HG02623 (cell line): Measurements from ENCODE around the gene DLGAP1.
"Not testable (repeated sequence)": the region's sequence is repeated elsewhere in the genome, so short reads cannot be mapped to it uniquely, and the experiment has no call there.

Experiments
- ATAC-seq: cut with Tn5 transposase; IDR thresholded peaks from one replicate; pipeline ENCODE4 v1.9.1; 2021; ENCODE audit warnings: moderate library complexity; ENCODE audit not compliant: unreplicated experiment

Gene DLGAP1

DNA sequence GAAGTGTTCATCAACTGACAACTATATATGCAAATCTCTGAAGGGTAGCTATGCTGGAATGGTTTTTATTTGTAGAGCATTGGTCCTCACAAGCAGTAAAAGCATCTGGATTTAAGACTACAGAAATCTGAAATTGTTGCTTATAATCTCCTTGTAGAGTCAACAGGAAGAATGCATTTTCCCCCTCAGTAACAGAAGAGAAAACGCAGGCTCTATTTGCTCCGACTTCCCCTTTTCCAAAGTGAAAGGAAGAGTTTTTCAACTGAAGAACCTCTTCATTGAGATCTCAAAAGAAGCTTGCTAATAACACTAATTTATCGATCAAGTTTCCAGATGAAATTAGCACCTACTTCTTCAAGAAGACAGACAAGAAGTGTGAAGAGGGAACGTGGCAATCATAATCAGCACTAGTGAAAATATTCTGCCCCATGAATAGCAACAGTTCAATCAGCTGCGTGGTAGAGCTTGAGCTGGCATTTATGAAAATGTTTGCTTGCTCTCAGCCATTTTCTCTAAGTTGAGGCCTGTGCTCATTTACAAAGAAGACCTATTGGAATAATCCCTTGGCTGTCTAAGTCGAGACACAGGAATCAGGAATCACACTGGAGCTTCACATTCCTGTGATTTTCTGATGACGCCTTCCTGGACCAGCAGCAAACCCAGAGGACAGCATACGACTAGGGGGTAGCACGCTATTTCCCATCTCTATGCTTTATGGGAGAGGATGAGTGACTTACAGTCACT lies 961.4 kb downstream of the DLGAP1 start:
- ATAC-seq: no peak

GRCh38 chr18:3492721-3493120 lies 962.4 kb downstream of the DLGAP1 start:
- ATAC-seq: no peak

GRCh38 chr18:3491981-3492555 lies 963.0 kb downstream of the DLGAP1 start:
- ATAC-seq: no peak

DNA sequence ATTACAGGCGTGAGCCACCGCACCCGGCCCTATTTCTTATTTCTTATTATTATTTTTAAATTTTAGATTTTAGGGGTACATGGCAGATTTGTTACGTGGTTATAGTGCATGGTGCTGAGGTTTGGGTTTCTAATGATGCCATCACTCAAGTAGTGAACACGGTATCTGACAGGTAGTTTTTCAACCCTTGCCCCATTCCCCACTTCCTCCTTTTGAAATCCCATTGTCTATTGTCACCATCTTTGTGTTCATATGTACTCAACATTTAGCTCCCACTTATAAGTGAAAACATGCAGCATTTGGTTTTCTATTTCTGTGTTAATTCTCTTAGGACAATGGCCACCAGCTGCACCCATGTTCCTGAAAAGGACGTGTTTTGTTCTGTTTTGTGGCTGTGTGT lies 965.6 kb downstream of the DLGAP1 start:
- no peak for ATAC-seq

- no peak for ATAC-seq
Observed at GRCh38 chr18:3486512-3486911, 968.6 kb downstream of the DLGAP1 start.

DNA sequence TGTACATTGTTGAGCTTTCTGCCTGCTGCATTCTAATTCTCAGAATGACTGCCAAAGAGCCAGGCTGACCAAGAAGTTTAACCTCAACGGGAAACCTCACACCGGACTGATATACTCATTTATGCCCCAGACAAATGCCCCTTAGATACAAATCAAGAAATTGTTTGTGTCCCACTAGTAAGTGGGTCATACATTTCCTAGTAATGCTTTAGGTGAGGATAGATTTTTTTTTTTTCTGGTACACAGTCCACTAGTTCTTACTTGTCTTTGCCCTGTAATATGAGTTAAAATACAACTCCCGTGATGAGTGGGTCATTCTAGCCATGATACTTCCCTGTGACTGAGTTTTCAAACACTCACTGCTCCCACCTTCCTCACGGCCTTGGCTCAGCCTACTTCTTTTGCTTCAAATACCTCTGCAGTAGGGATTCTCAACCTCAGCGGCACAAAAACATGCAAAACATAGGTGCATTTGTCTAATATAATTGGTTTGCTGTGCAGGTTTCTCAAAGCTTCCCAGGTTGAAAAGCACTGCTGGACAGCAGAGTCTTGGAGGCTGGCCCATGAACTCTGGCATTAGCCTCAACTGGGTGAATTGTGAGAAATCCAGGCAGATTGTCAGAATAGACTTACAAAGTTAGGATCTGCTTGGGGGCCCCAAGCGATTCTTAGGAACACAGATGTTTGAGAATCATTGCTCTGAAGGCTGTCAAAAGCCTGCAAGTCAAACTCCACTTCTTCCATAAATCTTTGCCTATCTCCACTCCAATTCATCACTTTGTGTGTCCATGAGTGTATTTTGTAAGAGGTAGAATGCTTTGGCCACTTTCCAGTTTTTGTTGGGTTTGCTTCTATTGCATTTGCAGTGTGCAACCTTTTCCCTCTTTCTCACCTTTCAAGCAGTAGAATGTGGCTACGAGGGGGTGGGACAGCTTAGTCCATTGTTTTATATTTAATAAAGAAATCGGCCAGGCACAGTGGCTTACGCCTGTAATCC lies 969.7 kb downstream of the DLGAP1 start:
- ATAC-seq: peak; percentile 55

- ATAC-seq: no peak
Observed at GRCh38 chr18:3482258-3482657, 972.8 kb downstream of the DLGAP1 start.

GRCh38 chr18:3481696-3482210 lies 973.4 kb downstream of the DLGAP1 start:
- no peak for ATAC-seq

GRCh38 chr18:3480827-3481573 lies 974.1 kb downstream of the DLGAP1 start:
- ATAC-seq: no peak

- ATAC-seq: no peak
Observed at GRCh38 chr18:3479978-3480509, 975.1 kb downstream of the DLGAP1 start.

DNA sequence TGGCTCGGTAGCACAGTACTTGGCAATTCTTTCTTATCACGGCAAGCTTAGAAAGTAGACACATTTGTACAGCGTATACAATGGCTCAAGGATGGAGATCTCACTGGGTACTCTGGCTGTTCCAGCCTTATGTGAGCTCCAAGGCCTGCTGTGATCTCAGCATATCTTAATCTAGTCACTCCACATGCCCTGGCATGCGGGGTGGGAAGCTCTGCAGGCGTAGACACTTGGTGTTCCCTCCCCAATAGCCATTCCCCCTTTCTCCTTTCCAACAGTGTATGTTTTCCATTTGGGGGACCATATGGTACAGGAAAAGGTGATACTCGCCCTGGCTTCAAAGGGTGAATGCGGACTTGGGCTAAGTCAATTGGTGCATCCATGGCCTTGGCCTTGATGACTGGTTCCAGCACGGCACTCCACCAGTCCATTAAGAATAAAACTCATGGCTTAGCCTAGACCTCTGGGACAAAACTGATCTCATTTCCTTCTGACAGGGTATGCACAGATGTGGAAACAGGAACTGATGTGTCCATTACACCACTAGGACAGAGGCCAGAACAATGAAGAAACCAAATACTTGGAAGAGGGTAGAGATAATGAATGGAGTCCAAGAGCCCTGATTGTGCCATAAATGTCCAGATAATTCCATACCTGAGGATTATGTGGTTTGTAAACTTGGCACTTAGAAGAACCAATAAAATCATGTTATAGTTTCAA lies 976.7 kb downstream of the DLGAP1 start:
- ATAC-seq: no peak

GRCh38 chr18:3472681-3473544 lies 982.2 kb downstream of the DLGAP1 start:
- peak; percentile 74 for ATAC-seq

GRCh38 chr18:3472121-3472520 lies 983.0 kb downstream of the DLGAP1 start:
- ATAC-seq: not testable (repeated sequence)

DNA sequence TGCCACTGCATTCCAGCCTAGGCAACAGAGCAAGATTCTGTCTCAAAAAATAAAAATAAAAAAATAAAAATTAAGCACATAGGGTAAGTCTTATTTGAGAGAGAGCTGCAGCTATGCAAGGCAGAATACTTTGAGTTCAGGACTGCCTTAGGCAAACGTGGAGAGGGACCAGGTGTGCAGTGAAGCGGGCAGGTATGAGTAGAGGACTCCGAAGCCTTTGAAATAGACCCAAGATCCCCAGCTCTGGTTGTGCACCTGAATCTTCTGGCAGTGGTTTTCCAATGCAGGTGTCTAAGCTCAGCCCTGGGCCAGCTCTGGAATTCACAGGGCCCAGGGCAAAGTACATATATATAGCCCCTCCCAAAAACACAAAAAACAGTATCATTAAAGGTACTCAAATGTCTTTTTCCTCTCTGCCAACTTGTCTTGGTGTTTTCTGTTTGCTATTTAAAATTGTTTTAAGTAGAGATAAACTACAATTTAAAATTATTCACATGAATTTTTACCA lies 983.9 kb downstream of the DLGAP1 start:
- ATAC-seq: no peak

GRCh38 chr18:3468833-3469232 lies 986.3 kb downstream of the DLGAP1 start:
- ATAC-seq: no peak

- ATAC-seq: no peak
Observed at GRCh38 chr18:3468066-3468705, 986.9 kb downstream of the DLGAP1 start.

DNA sequence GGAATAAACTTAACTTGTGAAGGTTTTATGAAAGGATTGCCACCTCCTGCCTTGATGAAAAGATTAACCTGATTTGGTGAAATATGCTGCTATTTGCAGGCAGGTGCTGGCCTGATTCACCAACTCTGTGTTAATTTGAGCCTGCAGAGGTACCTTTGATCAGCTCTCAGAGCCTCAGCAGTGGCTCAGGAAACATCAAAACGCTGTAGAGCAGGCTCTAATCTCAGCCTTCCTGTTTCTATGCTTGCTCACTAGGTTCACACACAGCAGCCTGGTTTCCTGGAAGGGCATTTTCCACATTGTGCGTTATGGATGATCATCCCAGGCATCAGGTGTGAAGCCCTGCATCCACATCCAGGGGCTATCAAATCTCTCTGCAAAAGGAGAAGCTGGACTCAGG lies 988.2 kb downstream of the DLGAP1 start:
- ATAC-seq: no peak

DNA sequence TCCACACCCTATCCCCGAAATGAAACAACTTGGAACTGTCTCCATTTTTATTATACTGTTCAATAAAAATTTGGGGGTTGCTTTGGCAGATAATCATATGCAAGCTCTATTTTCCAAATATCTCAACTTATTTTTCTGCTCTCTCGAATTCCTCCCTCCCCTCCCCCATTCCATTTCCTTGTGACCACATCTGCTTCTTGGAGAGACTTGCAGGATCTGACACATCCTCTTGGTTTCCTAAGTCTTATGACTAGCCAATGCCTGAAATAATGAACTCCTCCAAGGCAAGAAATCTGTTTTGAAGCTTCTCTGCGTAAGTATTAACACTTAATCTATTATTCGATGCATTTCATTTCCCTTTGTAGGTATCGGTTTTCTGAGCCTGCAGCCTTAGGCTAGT lies 989.1 kb downstream of the DLGAP1 start:
- no peak for ATAC-seq
